HUES6 (cell line): ENCODE results near the gene ZNF367.

Source experiments
- H3K27ac ChIP-seq: 2 replicates; pipeline ENCODE4 v1.7.0; 2013; ENCODE audit warnings: low read depth, mild to moderate bottlenecking, low read length, inconsistent platforms
- H3K27me3 ChIP-seq: 2 replicates; pipeline ENCODE4 v1.6.1; 2013; ENCODE audit warnings: low read length; ENCODE audit not compliant: control insufficient read depth, insufficient read depth
- H3K36me3 ChIP-seq: 2 replicates; pipeline ENCODE4 v1.6.1; 2013; ENCODE audit warnings: low read length; ENCODE audit not compliant: control insufficient read depth, insufficient read depth
- H3K4me1 ChIP-seq: 2 replicates; pipeline ENCODE4 v1.6.1; 2013; ENCODE audit warnings: low read length; ENCODE audit not compliant: control insufficient read depth, insufficient read depth
- H3K4me3 ChIP-seq: 2 replicates; pipeline ENCODE4 v1.5.1; 2013; ENCODE audit warnings: low read depth, low read length
- H3K9ac ChIP-seq: one replicate; pipeline ENCODE4 v1.6.1; 2013; ENCODE audit warnings: mild to moderate bottlenecking, low read length
- H3K9me3 ChIP-seq: 2 replicates; pipeline ENCODE4 v1.6.1; 2013; ENCODE audit warnings: low read depth, low read length; ENCODE audit not compliant: control insufficient read depth, insufficient read depth

Gene ZNF367

DNA sequence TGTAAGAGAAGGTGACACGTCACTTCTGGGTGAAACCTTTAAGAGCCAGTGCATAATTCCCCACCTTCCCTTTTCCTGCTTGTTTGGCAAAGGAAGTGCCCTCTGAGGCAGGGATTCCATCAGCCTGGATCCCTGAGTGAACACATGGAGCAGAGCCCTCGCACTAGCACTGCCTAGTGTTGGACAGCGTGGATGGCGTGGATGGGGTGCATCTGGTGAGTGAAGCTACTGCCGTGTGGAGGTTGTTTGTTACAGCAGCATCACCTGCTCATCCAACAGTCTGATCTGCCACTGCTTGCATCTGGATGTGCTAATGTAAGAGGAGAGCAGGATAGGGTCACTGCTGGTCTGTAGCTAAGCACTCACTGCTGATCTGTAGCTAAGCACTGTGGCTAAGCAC is 69.9 kb downstream of the ZNF367 start:
- Histone ChIP-seq H3K27ac (no peak overlapping the region), H3K4me3 (no peak overlapping the region), H3K36me3 (peaks cover 6% of the 10 kb centered on the region; the same call in 1 of the 2 replicates), H3K27me3 (no peaks in the 10 kb centered on the region), H3K4me1 (peaks cover 29% of the 10 kb centered on the region), H3K9me3 (peaks cover 6% of the 10 kb centered on the region), H3K9ac (no peak overlapping the region)

GRCh38 chr9:96345551-96345950 is 72.6 kb downstream of the ZNF367 start:
- Histone ChIP-seq H3K4me3 (no peak overlapping the region), H3K9me3 (peaks cover 6% of the 10 kb centered on the region), H3K4me1 (peaks cover 33% of the 10 kb centered on the region), H3K9ac (no peak overlapping the region), H3K36me3 (peaks cover 6% of the 10 kb centered on the region; the same call in 1 of the 2 replicates), H3K27ac (0 out of 2 replicates have a peak overlapping the region, but pooled peaks have one; percentile 28), H3K27me3 (no peaks in the 10 kb centered on the region)

GRCh38 chr9:96344458-96345180 is 73.6 kb downstream of the ZNF367 start:
- peaks cover 6% of the 10 kb centered on the region; the same call in 1 of the 2 replicates for H3K36me3 ChIP-seq
- H3K27ac ChIP-seq = peak overlapping the region; percentile 96
- H3K9ac ChIP-seq = no peak overlapping the region
- peaks cover 6% of the 10 kb centered on the region for H3K9me3 ChIP-seq
- H3K4me3 ChIP-seq = no peak overlapping the region
- H3K4me1 ChIP-seq = peaks cover 39% of the 10 kb centered on the region
- H3K27me3 ChIP-seq = no peaks in the 10 kb centered on the region

GRCh38 chr9:96343515-96344360 is 74.4 kb downstream of the ZNF367 start:
- Histone ChIP-seq H3K9ac (no peak overlapping the region), H3K9me3 (peaks cover 6% of the 10 kb centered on the region), H3K27me3 (no peaks in the 10 kb centered on the region), H3K36me3 (peaks cover 6% of the 10 kb centered on the region; the same call in 1 of the 2 replicates), H3K27ac (peak overlapping the region; percentile 96), H3K4me1 (peaks cover 41% of the 10 kb centered on the region), H3K4me3 (no peak overlapping the region)

GRCh38 chr9:96342571-96343245 is 75.5 kb downstream of the ZNF367 start:
- H3K9ac ChIP-seq = no peak overlapping the region
- H3K27me3 ChIP-seq = no peaks in the 10 kb centered on the region
- no peaks in the 10 kb centered on the region for H3K9me3 ChIP-seq
- no peaks in the 10 kb centered on the region for H3K36me3 ChIP-seq
- peaks cover 41% of the 10 kb centered on the region for H3K4me1 ChIP-seq
- H3K4me3 ChIP-seq = no peak overlapping the region
- no peak overlapping the region for H3K27ac ChIP-seq

DNA sequence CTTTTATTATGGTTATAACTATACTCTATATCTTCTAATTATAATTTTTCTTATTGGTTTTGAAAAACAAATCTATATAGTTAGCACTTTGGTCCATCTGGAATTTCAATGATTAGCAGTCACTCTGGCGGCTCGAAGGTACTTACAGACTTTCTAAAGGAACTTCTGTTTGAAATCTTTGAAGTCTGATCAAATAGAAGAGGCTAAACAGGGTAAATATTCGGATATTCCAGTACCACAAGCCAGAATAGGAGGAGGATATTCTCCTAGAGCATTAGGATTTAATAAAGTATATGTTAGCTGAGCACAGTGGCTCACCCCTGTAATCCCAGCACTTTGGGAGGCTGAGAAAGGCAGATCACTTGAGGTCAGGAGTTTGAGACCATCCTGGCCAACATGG is 77.5 kb downstream of the ZNF367 start:
- H3K4me3 ChIP-seq = no peak overlapping the region
- H3K9me3 ChIP-seq = no peaks in the 10 kb centered on the region
- no peaks in the 10 kb centered on the region for H3K27me3 ChIP-seq
- peaks cover 34% of the 10 kb centered on the region for H3K4me1 ChIP-seq
- no peaks in the 10 kb centered on the region for H3K36me3 ChIP-seq
- H3K27ac ChIP-seq = no peak overlapping the region
- no peak overlapping the region for H3K9ac ChIP-seq

DNA sequence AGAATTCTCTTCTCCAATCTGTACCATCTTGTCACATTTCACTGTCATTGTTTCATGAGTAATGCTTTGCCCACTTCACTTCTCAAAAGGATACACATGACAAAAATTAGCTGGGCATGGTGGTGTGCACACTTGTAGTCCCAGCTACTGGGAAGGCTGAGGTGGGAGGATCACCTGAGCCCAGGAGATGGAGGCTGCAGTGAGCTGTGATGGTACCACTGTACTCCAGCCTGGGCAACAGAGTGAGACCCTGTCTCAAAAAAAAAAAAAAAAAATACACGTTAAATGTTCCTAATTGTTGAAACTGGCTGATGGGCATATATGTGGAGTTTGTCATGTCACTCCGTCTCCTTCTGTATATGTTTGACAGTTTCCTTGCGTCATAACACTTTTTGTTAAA is 79.9 kb downstream of the ZNF367 start:
- Histone ChIP-seq H3K4me1 (peaks cover 13% of the 10 kb centered on the region), H3K36me3 (no peaks in the 10 kb centered on the region), H3K27me3 (no peaks in the 10 kb centered on the region), H3K4me3 (no peak overlapping the region), H3K27ac (no peak overlapping the region), H3K9ac (no peak overlapping the region), H3K9me3 (no peaks in the 10 kb centered on the region)
